DND-41 (cell line): Measurements from ENCODE around the gene TROAP.
A peak's percentile ranks its signal among the peaks of the same experiment; 100 is the strongest.

Experiments used
- ATAC-seq: fragments of 200-7000 bp; cut with Tn5 transposase; 3 replicates; pipeline ENCODE4 v1.9.1; 2021; ENCODE audit warnings: low read depth; ENCODE audit not compliant: insufficient read depth
- DNase-seq: peaks from one replicate; pipeline ENCODE4 v3.0.0-alpha.2; 2020
- H2AFZ ChIP-seq: 2 replicates; pipeline ENCODE4 v1.6.0; 2012; ENCODE audit warnings: low read depth, low read length
- H3K27ac ChIP-seq: 2 replicates; pipeline ENCODE4 v1.5.1; 2012; ENCODE audit warnings: low read length, inconsistent platforms
- H3K27me3 ChIP-seq: fragments of 200-600 bp; sonication (generic); 2 replicates; pipeline ENCODE4 v1.6.0; 2012; ENCODE audit warnings: low read length, mild to moderate bottlenecking, inconsistent platforms; ENCODE audit not compliant: insufficient read depth, poor library complexity
- H3K36me3 ChIP-seq: 2 replicates; pipeline ENCODE4 v1.5.1; 2012; ENCODE audit warnings: low read length, inconsistent platforms; ENCODE audit not compliant: insufficient read depth
- H3K4me1 ChIP-seq: 2 replicates; pipeline ENCODE4 v1.5.1; 2012; ENCODE audit warnings: mild to moderate bottlenecking, low read length; ENCODE audit not compliant: insufficient read depth
- H3K4me2 ChIP-seq: 2 replicates; pipeline ENCODE4 v1.6.0; 2012; ENCODE audit warnings: mild to moderate bottlenecking, moderate library complexity, low read length, inconsistent platforms; ENCODE audit not compliant: insufficient read depth
- H3K4me3 ChIP-seq, 2 experiments: fragments of 200-600 bp in 1 of 2; shearing (Covaris generic) in 1 of 2; 2 replicates each; pipeline ENCODE4 v1.5.1; 2012 to 2016; ENCODE audit warnings: inconsistent platforms in 2 of 2, low read length in 2 of 2, mild to moderate bottlenecking in 2 of 2, low read depth in 1 of 2, moderate library complexity in 1 of 2
- H3K79me2 ChIP-seq: 2 replicates; pipeline ENCODE4 v1.6.0; 2012; ENCODE audit warnings: low read length, inconsistent platforms; ENCODE audit not compliant: insufficient read depth
- H3K9ac ChIP-seq: 2 replicates; pipeline ENCODE4 v1.6.0; 2012; ENCODE audit warnings: low read depth, mild to moderate bottlenecking, inconsistent platforms, low read length, moderate library complexity
- H3K9me3 ChIP-seq: 2 replicates; pipeline ENCODE4 v1.5.1; 2012; ENCODE audit warnings: low read length, moderate library complexity, mild to moderate bottlenecking, inconsistent platforms; ENCODE audit not compliant: insufficient read depth, severe bottlenecking
- H4K20me1 ChIP-seq: 2 replicates; pipeline ENCODE4 v1.6.0; 2012; ENCODE audit warnings: low read length; ENCODE audit not compliant: insufficient read depth
- EZH2 ChIP-seq: IDR thresholded peaks from 3 replicates; pipeline ENCODE4 v1.6.1; 2012; ENCODE audit warnings: borderline replicate concordance, low read depth, mild to moderate bottlenecking, moderate library complexity, low read length, inconsistent platforms; ENCODE audit not compliant: severe bottlenecking
- TF ChIP-seq, protein P1 (sequence below): IDR thresholded peaks from 2 replicates; pipeline ENCODE4 v1.5.1; 2012; ENCODE audit warnings: borderline replicate concordance, low read length, moderate library complexity, mild to moderate bottlenecking; ENCODE audit not compliant: poor library complexity, severe bottlenecking; ENCODE audit errors: extremely low read depth

TROAP gene

DNA sequence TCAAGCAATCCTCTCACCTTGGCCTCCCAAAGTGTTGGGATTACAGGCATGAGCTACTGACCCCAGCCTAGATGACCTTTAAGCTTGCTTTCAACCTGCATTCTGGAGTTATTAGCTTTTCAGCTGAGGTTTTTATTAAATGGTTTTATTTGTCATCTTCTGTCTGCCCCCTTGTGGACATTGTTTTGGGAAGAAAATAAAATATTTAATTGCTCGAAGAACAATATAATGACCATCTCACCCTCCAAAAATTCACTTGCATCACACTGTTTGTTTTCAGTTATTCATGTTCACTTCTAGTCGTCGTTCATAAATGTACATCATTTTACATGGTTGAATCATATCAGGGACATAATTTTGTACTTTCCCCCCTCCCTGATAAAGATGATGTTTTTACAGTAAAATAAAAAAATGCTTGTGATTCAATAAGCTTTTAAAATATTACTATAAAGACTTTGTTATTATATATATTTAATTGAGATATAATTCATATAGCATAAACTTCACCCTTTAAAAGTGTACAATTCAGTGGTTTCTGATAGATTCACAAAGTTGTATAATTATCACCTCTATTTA, 34.1 kb downstream of the TROAP start:
- H3K27ac ChIP-seq, result no peak overlapping the region
- peaks cover 6% of the 10 kb centered on the region for H3K4me1 ChIP-seq
- no peak overlapping the region for H3K4me3 ChIP-seq
- no peaks in the 10 kb centered on the region for H3K79me2 ChIP-seq
- H3K9ac ChIP-seq, result no peak overlapping the region
- TF ChIP-seq, protein P1, sequence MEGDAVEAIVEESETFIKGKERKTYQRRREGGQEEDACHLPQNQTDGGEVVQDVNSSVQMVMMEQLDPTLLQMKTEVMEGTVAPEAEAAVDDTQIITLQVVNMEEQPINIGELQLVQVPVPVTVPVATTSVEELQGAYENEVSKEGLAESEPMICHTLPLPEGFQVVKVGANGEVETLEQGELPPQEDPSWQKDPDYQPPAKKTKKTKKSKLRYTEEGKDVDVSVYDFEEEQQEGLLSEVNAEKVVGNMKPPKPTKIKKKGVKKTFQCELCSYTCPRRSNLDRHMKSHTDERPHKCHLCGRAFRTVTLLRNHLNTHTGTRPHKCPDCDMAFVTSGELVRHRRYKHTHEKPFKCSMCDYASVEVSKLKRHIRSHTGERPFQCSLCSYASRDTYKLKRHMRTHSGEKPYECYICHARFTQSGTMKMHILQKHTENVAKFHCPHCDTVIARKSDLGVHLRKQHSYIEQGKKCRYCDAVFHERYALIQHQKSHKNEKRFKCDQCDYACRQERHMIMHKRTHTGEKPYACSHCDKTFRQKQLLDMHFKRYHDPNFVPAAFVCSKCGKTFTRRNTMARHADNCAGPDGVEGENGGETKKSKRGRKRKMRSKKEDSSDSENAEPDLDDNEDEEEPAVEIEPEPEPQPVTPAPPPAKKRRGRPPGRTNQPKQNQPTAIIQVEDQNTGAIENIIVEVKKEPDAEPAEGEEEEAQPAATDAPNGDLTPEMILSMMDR, result peak; percentile 53
- no peak for TF ChIP-seq EZH2
- no peak overlapping the region for H3K4me2 ChIP-seq
- H3K9me3 ChIP-seq, result no peaks in the 10 kb centered on the region
- ATAC-seq (no peak), DNase-seq (no peak)
- no peaks in the 10 kb centered on the region for H3K27me3 ChIP-seq
- H2AFZ ChIP-seq, result no peak overlapping the region
- H4K20me1 ChIP-seq, result no peaks in the 10 kb centered on the region
- H3K36me3 ChIP-seq, result no peaks in the 10 kb centered on the region

DNA sequence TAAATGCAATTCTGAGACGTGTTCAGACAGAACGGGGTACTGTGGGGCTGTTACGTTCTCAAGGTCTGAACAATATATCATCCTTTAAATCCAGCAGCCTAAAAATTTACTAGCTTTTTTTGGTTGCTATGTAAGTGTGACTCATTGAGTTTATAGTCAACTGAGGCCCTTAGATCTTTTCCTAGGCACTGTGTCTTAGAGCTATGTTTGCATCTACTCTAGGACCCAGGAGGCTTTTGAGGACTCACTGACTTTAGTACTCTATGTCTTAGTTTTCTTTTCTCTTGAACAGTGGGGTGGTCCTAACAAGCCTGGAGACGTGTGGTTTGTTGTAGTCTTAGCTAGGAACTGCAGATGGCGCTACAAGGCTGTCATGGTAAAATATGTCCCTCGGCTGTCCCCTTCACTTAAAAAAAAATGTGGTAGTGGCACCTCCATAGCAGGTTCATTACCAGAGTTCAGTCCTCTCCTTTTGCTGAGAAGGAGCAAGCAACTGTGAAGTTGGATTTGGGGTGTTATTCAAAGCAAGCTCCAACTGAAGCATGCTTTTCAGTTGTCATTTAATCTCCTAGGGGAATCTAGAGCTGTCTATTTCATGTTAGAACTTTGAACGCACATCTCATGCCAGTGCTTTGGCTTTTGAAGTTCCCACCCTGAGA, 35.6 kb downstream of the TROAP start:
- TF ChIP-seq, protein P1, result peak; percentile 89
- TF ChIP-seq EZH2, result no peak
- H3K36me3 ChIP-seq, result no peaks in the 10 kb centered on the region
- no peak overlapping the region for H3K27ac ChIP-seq
- DNase-seq (peak; percentile 76), ATAC-seq (peak; percentile 99)
- H3K9me3 ChIP-seq, result no peaks in the 10 kb centered on the region
- H3K9ac ChIP-seq, result no peak overlapping the region
- H3K4me3 ChIP-seq, result no peak overlapping the region
- H3K79me2 ChIP-seq, result no peaks in the 10 kb centered on the region
- no peaks in the 10 kb centered on the region for H3K27me3 ChIP-seq
- no peak overlapping the region for H2AFZ ChIP-seq
- no peak overlapping the region for H3K4me2 ChIP-seq
- peaks cover 6% of the 10 kb centered on the region for H3K4me1 ChIP-seq
- no peaks in the 10 kb centered on the region for H4K20me1 ChIP-seq

DNA sequence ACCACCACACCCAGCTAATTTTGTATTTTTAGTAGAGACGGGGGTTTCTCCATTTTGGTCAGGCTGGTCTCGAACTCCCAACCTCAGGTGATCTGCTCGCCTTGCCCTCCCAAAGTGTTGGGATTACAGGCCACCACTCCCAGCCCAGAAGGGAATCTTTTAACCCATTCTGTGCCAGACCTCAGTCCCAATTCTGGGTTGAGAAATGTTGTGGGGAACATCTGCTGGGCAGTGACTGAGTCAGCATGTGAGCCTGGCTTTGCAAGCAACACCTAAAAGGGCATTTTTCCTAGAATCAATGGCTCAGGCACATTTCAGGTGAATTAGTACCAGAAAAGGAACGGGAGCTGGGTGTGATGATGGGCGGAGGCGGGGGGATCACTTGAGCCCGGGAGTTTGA, 36.6 kb downstream of the TROAP start:
- H3K9ac ChIP-seq, result no peak overlapping the region
- H2AFZ ChIP-seq, result no peak overlapping the region
- H3K4me2 ChIP-seq, result no peak overlapping the region
- no peaks in the 10 kb centered on the region for H4K20me1 ChIP-seq
- H3K79me2 ChIP-seq, result no peaks in the 10 kb centered on the region
- DNase-seq, result no peak
- H3K4me1 ChIP-seq, result peaks cover 6% of the 10 kb centered on the region
- H3K36me3 ChIP-seq, result no peaks in the 10 kb centered on the region
- no peak overlapping the region for H3K27ac ChIP-seq
- no peak for TF ChIP-seq EZH2
- no peak overlapping the region for H3K4me3 ChIP-seq
- no peak for ATAC-seq
- H3K27me3 ChIP-seq, result no peaks in the 10 kb centered on the region
- no peaks in the 10 kb centered on the region for H3K9me3 ChIP-seq

DNA sequence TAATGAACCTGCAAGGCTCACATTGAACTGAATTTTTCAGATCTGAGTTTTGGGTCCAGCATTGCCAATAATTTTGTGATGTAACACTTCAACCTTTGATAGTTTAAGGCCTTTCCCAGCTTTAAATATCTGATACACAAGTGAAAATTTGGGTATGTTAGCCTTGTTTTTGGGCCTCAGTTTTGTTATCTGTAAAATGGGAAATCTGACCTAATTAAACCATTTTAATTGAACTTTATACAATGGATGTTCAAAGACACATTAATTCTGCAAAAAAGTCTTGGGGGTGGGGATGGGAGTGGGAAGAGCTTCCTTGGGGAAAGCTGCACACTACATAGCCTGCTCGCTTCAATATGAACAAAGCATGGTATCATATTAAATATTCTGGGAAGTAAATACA, 39.0 kb downstream of the TROAP start:
- no peak overlapping the region for H3K27ac ChIP-seq
- no peaks in the 10 kb centered on the region for H4K20me1 ChIP-seq
- H3K4me2 ChIP-seq, result no peak overlapping the region
- H3K27me3 ChIP-seq, result no peaks in the 10 kb centered on the region
- ATAC-seq (no peak), DNase-seq (no peak)
- peaks cover 10% of the 10 kb centered on the region for H3K79me2 ChIP-seq
- H3K9ac ChIP-seq, result no peak overlapping the region
- H3K4me3 ChIP-seq, result no peak overlapping the region
- H3K36me3 ChIP-seq, result no peaks in the 10 kb centered on the region; the same call in 1 of the 2 replicates
- no peak overlapping the region for H2AFZ ChIP-seq
- no peak for TF ChIP-seq EZH2
- TF ChIP-seq, protein P1, result no peak
- H3K4me1 ChIP-seq, result peaks cover 19% of the 10 kb centered on the region
- H3K9me3 ChIP-seq, result no peaks in the 10 kb centered on the region
